Kidney epithelial cell (primary cell): ENCODE results near the gene SLC6A12. TPM values are rescaled to one million over a fixed set of nuclear protein-coding genes. Genes with fewer than 3 reads are reported as not detected.

Experiments
- DNase-seq: peaks from one replicate; pipeline ENCODE4 v3.0.0-alpha.2; 2010; ENCODE audit warnings: low read depth
- H3K27me3 ChIP-seq: 2 replicates; pipeline ENCODE4 v1.6.0; 2011; ENCODE audit warnings: low read length; ENCODE audit not compliant: control insufficient read depth, insufficient read depth
- H3K36me3 ChIP-seq: 2 replicates; pipeline ENCODE4 v1.5.1; 2011; ENCODE audit warnings: low read length; ENCODE audit not compliant: control insufficient read depth, insufficient read depth
- H3K4me3 ChIP-seq: 2 replicates; pipeline ENCODE4 v1.5.1; 2011; ENCODE audit warnings: low read depth, mild to moderate bottlenecking, control low read depth, low read length
- total RNA-seq: library from RNA; depleted of rRNA; stranded (reverse); fragments of >200 nt; gene quantifications from 2 replicates; pipeline ENCODE4 v1.2.3, GENCODE V29; 2015
- TF ChIP-seq, protein P1 (sequence below): IDR thresholded peaks from 2 replicates; pipeline ENCODE4 v1.5.1; 2011; ENCODE audit warnings: mild to moderate bottlenecking, moderate library complexity, low read length, control low read depth, inconsistent platforms; ENCODE audit not compliant: insufficient read depth, poor library complexity, severe bottlenecking

The SLC6A12 gene
- total RNA-seq: 2.1 TPM in 1 of 2 replicates, not detected in the other

- TF ChIP-seq, protein P1, sequence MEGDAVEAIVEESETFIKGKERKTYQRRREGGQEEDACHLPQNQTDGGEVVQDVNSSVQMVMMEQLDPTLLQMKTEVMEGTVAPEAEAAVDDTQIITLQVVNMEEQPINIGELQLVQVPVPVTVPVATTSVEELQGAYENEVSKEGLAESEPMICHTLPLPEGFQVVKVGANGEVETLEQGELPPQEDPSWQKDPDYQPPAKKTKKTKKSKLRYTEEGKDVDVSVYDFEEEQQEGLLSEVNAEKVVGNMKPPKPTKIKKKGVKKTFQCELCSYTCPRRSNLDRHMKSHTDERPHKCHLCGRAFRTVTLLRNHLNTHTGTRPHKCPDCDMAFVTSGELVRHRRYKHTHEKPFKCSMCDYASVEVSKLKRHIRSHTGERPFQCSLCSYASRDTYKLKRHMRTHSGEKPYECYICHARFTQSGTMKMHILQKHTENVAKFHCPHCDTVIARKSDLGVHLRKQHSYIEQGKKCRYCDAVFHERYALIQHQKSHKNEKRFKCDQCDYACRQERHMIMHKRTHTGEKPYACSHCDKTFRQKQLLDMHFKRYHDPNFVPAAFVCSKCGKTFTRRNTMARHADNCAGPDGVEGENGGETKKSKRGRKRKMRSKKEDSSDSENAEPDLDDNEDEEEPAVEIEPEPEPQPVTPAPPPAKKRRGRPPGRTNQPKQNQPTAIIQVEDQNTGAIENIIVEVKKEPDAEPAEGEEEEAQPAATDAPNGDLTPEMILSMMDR: no peak
- no peak for DNase-seq
- Histone ChIP-seq H3K36me3 (no peaks in the 10 kb centered on the region), H3K27me3 (peaks cover 24% of the 10 kb centered on the region), H3K4me3 (no peak within 1 kb of the TSS)
Measured at GRCh38 chr12:214003-214741, at the start of gene SLC6A12. Gene SLC6A12, minus strand, starts transcription at chr12:214157. Its CDS starts 4,171 bp downstream, at chr12:209986.

GRCh38 chr12:263574-263973, 49.6 kb upstream of the SLC6A12 start:
- DNase-seq: peak; percentile 48
- Histone ChIP-seq H3K36me3 (no peaks in the 10 kb centered on the region), H3K4me3 (no peak overlapping the region), H3K27me3 (no peaks in the 10 kb centered on the region)
- TF ChIP-seq, protein P1: no peak

GRCh38 chr12:262817-263216, 48.9 kb upstream of the SLC6A12 start, which contains the start of gene SLC6A13:
Gene SLC6A13, minus strand, starts transcription at chr12:262836. Its CDS starts 2,784 bp downstream, at chr12:260052.
- Histone ChIP-seq H3K4me3 (no peak within 1 kb of the TSS), H3K27me3 (no peaks in the 10 kb centered on the region), H3K36me3 (no peaks in the 10 kb centered on the region)
- TF ChIP-seq, protein P1: no peak
- peak; percentile 37 for DNase-seq

DNA sequence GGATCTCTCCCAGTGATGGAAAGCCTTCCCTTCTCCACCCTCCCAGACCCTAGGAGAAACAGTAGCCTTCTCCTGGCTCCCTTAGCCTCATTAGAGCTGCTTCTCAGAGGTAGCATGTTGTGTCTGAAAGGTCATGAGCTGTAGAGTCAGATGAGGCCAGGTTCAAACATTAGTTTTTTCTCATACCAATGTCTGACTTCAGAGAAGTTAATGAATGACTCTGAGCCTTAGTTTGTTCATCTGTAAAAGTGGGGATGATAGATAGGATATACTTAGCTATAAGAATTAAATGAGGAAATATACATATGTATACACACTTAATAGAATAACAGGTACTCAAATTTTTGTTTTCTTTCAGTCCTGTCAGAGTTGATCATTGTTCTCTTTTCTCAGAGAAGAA, 48.2 kb upstream of the SLC6A12 start:
- Histone ChIP-seq H3K4me3 (no peak overlapping the region), H3K36me3 (no peaks in the 10 kb centered on the region), H3K27me3 (peaks cover 1% of the 10 kb centered on the region)
- TF ChIP-seq, protein P1: no peak
- no peak for DNase-seq

DNA sequence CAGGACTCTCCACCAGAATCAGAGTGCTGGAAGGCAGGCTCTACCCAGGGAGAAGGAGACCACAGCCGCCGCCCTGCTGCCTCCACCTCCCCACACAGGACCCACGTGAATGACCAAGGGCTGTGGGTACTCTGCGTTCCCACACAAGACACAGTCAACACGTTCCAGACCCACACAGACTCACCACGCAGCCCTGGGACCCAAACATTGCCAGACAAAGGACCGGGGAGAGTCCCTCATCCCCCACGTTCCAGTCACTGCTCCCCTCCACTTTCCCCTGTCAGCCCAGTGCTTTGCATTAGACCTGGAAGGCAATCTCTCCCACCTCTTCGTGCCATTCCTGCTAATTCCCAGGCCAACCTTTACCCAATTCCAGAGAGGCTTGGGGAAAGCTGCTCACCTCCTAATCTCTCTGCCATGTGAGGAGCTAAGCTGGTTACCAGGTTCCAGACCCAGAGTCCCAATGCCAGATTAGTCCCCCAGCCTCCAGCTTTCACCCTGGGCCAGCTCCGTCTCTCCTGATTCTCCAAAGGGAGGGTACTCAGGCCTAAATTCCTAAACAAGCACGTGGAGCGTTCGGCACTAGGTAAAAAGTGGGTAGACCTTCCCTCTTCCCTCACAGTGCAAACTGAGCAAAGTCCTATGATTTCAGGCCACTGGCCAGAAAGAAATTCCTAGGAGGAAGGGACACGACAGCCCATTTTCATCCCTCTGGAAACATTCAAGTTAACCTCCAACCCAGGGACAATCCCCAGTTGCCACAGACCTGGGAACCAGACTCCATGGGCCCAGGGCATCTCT, 43.8 kb upstream of the SLC6A12 start:
- no peak for DNase-seq
- Histone ChIP-seq H3K36me3 (no peaks in the 10 kb centered on the region), H3K27me3 (peaks cover 2% of the 10 kb centered on the region), H3K4me3 (no peak overlapping the region)
- TF ChIP-seq, protein P1: no peak
